HEK293 (cell line): ENCODE measurements around the gene NR3C2.

ENCODE experiments used
- BCL11A ChIP-seq: fragments of 450-650 bp; formaldehyde crosslinking; IDR thresholded peaks from 2 replicates; pipeline ENCODE4 v1.5.1; 2016; ENCODE audit warnings: low read depth, missing biosample characterization, missing genetic modification characterization
- HOXD13 ChIP-seq: sonication (generic); formaldehyde crosslinking; IDR thresholded peaks from 2 replicates; pipeline ENCODE4 v1.8.0; 2022; ENCODE audit warnings: missing genetic modification reagents, borderline replicate concordance
- IKZF3 ChIP-seq: fragments of 450-650 bp; IDR thresholded peaks from 2 replicates; pipeline ENCODE4 v1.5.0; 2018; ENCODE audit warnings: missing biosample characterization, mild to moderate bottlenecking, missing genetic modification characterization, moderate library complexity
- KLF9 ChIP-seq: fragments of 450-650 bp; formaldehyde crosslinking; IDR thresholded peaks from 2 replicates; pipeline ENCODE4 v1.5.1; 2016; ENCODE audit warnings: missing biosample characterization, missing genetic modification characterization, low read depth
- PRDM6 ChIP-seq: fragments of 450-650 bp; formaldehyde crosslinking; IDR thresholded peaks from 2 replicates; pipeline ENCODE4 v1.5.1; 2017; ENCODE audit warnings: missing biosample characterization, missing genetic modification characterization
- SP2 ChIP-seq: fragments of 450-650 bp; formaldehyde crosslinking; IDR thresholded peaks from 2 replicates; pipeline ENCODE4 v1.5.1; 2016; ENCODE audit warnings: missing biosample characterization, missing genetic modification characterization
- ZBTB7A ChIP-seq: fragments of 450-650 bp; formaldehyde crosslinking; IDR thresholded peaks from 2 replicates; pipeline ENCODE4 v1.5.1; 2016; ENCODE audit warnings: low read depth, missing biosample characterization, missing genetic modification characterization
- ZBTB8A ChIP-seq: fragments of 450-650 bp; formaldehyde crosslinking; IDR thresholded peaks from 2 replicates; pipeline ENCODE4 v1.5.1; 2016; ENCODE audit warnings: missing biosample characterization, missing genetic modification characterization
- ZIC2 ChIP-seq: fragments of 450-650 bp; formaldehyde crosslinking; IDR thresholded peaks from 2 replicates; pipeline ENCODE4 v1.5.1; 2016; ENCODE audit warnings: missing biosample characterization, missing genetic modification characterization
- ZNF146 ChIP-seq: fragments of 450-650 bp; formaldehyde crosslinking; IDR thresholded peaks from 2 replicates; pipeline ENCODE4 v1.5.1; 2016; ENCODE audit warnings: missing biosample characterization, missing genetic modification characterization
- ZNF2 ChIP-seq: fragments of 450-650 bp; formaldehyde crosslinking; IDR thresholded peaks from 2 replicates; pipeline ENCODE4 v1.5.1; 2016; ENCODE audit warnings: missing biosample characterization, missing genetic modification characterization
- ZNF202 ChIP-seq: fragments of 450-650 bp; formaldehyde crosslinking; IDR thresholded peaks from 2 replicates; pipeline ENCODE4 v1.5.1; 2016; ENCODE audit warnings: missing biosample characterization, missing genetic modification characterization, borderline replicate concordance
- ZNF211 ChIP-seq: fragments of 450-650 bp; formaldehyde crosslinking; IDR thresholded peaks from 2 replicates; pipeline ENCODE4 v1.5.1; 2016; ENCODE audit warnings: low read depth, missing biosample characterization, missing genetic modification characterization
- ZNF416 ChIP-seq: fragments of 450-650 bp; formaldehyde crosslinking; IDR thresholded peaks from 2 replicates; pipeline ENCODE4 v1.5.1; 2016; ENCODE audit warnings: missing biosample characterization, missing genetic modification characterization
- ZNF449 ChIP-seq: fragments of 450-650 bp; formaldehyde crosslinking; IDR thresholded peaks from 2 replicates; pipeline ENCODE4 v1.5.1; 2017; ENCODE audit warnings: missing biosample characterization, mild to moderate bottlenecking, missing genetic modification characterization, moderate library complexity
- ZNF560 ChIP-seq: fragments of 450-650 bp; formaldehyde crosslinking; IDR thresholded peaks from 2 replicates; pipeline ENCODE4 v1.5.1; 2017; ENCODE audit warnings: missing biosample characterization, missing genetic modification characterization, borderline replicate concordance
- ZNF571 ChIP-seq: fragments of 450-650 bp; formaldehyde crosslinking; IDR thresholded peaks from 2 replicates; pipeline ENCODE4 v1.5.0; 2017; ENCODE audit warnings: missing biosample characterization, missing genetic modification characterization
- ZNF596 ChIP-seq: fragments of 450-650 bp; IDR thresholded peaks from 2 replicates; pipeline ENCODE4 v1.5.0; 2018; ENCODE audit warnings: missing biosample characterization, mild to moderate bottlenecking, missing genetic modification characterization, moderate library complexity
- ZNF626 ChIP-seq: fragments of 450-650 bp; sonication (Bioruptor Pico); formaldehyde crosslinking; IDR thresholded peaks from 2 replicates; pipeline ENCODE4 v1.5.1; 2018; ENCODE audit warnings: missing biosample characterization, missing genetic modification characterization, inconsistent platforms
- ZNF658 ChIP-seq: fragments of 450-650 bp; formaldehyde crosslinking; IDR thresholded peaks from 2 replicates; pipeline ENCODE4; 2016; ENCODE audit warnings: missing biosample characterization, missing genetic modification characterization
- ZNF670 ChIP-seq: fragments of 450-650 bp; formaldehyde crosslinking; IDR thresholded peaks from 2 replicates; pipeline ENCODE4 v1.5.1; 2016; ENCODE audit warnings: missing biosample characterization, missing genetic modification characterization, low read depth
- ZNF707 ChIP-seq: fragments of 450-650 bp; formaldehyde crosslinking; IDR thresholded peaks from 2 replicates; pipeline ENCODE4 v1.5.1; 2016; ENCODE audit warnings: missing biosample characterization, missing genetic modification characterization
- ZNF785 ChIP-seq: fragments of 450-650 bp; formaldehyde crosslinking; IDR thresholded peaks from 2 replicates; pipeline ENCODE4 v1.5.1; 2016; ENCODE audit warnings: missing biosample characterization, missing genetic modification characterization
- ZNF830 ChIP-seq: fragments of 450-650 bp; IDR thresholded peaks from 2 replicates; pipeline ENCODE4 v1.5.0; 2018; ENCODE audit warnings: missing biosample characterization, missing genetic modification characterization, low read depth, mild to moderate bottlenecking, moderate library complexity
- ZNF837 ChIP-seq: fragments of 450-650 bp; formaldehyde crosslinking; IDR thresholded peaks from 2 replicates; pipeline ENCODE4 v1.5.1; 2016; ENCODE audit warnings: missing biosample characterization, missing genetic modification characterization
- ZNF843 ChIP-seq: fragments of 450-650 bp; formaldehyde crosslinking; IDR thresholded peaks from 2 replicates; pipeline ENCODE4 v1.5.1; 2016; ENCODE audit warnings: missing biosample characterization, missing genetic modification characterization
- ZSCAN16 ChIP-seq: fragments of 450-650 bp; formaldehyde crosslinking; IDR thresholded peaks from 2 replicates; pipeline ENCODE4 v1.5.1; 2016; ENCODE audit warnings: missing biosample characterization, missing genetic modification characterization
- ZSCAN5A ChIP-seq: fragments of 450-650 bp; formaldehyde crosslinking; IDR thresholded peaks from 2 replicates; pipeline ENCODE4 v1.5.1; 2016; ENCODE audit warnings: missing biosample characterization, missing genetic modification characterization
- TF ChIP-seq, protein P1 (sequence below): fragments of 450-650 bp; formaldehyde crosslinking; IDR thresholded peaks from 2 replicates; pipeline ENCODE4 v1.5.1; 2016; ENCODE audit warnings: missing biosample characterization, missing genetic modification characterization, borderline replicate concordance
- TF ChIP-seq, protein P2 (sequence below): fragments of 450-650 bp; formaldehyde crosslinking; IDR thresholded peaks from 2 replicates; pipeline ENCODE4 v1.5.1; 2016; ENCODE audit warnings: missing biosample characterization, missing genetic modification characterization

The NR3C2 gene

GRCh38 chr4:148261848-148262247 lies 180.4 kb downstream of the NR3C2 start (continued):
- TF ChIP-seq, protein P1, sequence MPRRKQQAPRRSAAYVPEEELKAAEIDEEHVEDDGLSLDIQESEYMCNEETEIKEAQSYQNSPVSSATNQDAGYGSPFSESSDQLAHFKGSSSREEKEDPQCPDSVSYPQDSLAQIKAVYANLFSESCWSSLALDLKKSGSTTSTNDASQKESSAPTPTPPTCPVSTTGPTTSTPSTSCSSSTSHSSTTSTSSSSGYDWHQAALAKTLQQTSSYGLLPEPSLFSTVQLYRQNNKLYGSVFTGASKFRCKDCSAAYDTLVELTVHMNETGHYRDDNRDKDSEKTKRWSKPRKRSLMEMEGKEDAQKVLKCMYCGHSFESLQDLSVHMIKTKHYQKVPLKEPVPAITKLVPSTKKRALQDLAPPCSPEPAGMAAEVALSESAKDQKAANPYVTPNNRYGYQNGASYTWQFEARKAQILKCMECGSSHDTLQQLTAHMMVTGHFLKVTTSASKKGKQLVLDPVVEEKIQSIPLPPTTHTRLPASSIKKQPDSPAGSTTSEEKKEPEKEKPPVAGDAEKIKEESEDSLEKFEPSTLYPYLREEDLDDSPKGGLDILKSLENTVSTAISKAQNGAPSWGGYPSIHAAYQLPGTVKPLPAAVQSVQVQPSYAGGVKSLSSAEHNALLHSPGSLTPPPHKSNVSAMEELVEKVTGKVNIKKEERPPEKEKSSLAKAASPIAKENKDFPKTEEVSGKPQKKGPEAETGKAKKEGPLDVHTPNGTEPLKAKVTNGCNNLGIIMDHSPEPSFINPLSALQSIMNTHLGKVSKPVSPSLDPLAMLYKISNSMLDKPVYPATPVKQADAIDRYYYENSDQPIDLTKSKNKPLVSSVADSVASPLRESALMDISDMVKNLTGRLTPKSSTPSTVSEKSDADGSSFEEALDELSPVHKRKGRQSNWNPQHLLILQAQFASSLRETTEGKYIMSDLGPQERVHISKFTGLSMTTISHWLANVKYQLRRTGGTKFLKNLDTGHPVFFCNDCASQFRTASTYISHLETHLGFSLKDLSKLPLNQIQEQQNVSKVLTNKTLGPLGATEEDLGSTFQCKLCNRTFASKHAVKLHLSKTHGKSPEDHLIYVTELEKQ (tag by site-specific recombination): peak; percentile 67; the same call in 1 of the 2 replicates
- TF ChIP-seq PRDM6 (tag by site-specific recombination): peak; percentile 98
- no peak for TF ChIP-seq ZSCAN5A (tag by site-specific recombination)
- TF ChIP-seq SP2 (tag by site-specific recombination): no peak
- no peak for TF ChIP-seq ZNF416 (tag by site-specific recombination)
- no peak for TF ChIP-seq ZNF626 (tag by site-specific recombination)
- TF ChIP-seq ZNF2: peak; percentile 85
- peak; percentile 31; the same call in 1 of the 2 replicates for TF ChIP-seq IKZF3
- TF ChIP-seq ZBTB7A (tag by site-specific recombination): no peak
- TF ChIP-seq ZNF202 (tag by site-specific recombination): no peak
- no peak for TF ChIP-seq ZNF658 (tag by site-specific recombination)
- no peak for TF ChIP-seq ZNF596 (tag by site-specific recombination)
- TF ChIP-seq ZNF837 (tag by site-specific recombination): no peak
- TF ChIP-seq ZNF830: no peak
- TF ChIP-seq ZNF785 (tag by site-specific recombination): no peak
- 0 out of 2 replicates have a peak, but pooled peaks have one; percentile 9 for TF ChIP-seq ZNF449
- TF ChIP-seq ZNF211 (tag by site-specific recombination): no peak
- 0 out of 2 replicates have a peak, but pooled peaks have one; percentile 61 for TF ChIP-seq HOXD13
- TF ChIP-seq ZNF843 (tag by site-specific recombination): peak; percentile 98
- no peak for TF ChIP-seq ZNF707
- TF ChIP-seq ZNF560 (tag by site-specific recombination): no peak
- no peak for TF ChIP-seq ZIC2 (tag by site-specific recombination)
- TF ChIP-seq, protein P2, sequence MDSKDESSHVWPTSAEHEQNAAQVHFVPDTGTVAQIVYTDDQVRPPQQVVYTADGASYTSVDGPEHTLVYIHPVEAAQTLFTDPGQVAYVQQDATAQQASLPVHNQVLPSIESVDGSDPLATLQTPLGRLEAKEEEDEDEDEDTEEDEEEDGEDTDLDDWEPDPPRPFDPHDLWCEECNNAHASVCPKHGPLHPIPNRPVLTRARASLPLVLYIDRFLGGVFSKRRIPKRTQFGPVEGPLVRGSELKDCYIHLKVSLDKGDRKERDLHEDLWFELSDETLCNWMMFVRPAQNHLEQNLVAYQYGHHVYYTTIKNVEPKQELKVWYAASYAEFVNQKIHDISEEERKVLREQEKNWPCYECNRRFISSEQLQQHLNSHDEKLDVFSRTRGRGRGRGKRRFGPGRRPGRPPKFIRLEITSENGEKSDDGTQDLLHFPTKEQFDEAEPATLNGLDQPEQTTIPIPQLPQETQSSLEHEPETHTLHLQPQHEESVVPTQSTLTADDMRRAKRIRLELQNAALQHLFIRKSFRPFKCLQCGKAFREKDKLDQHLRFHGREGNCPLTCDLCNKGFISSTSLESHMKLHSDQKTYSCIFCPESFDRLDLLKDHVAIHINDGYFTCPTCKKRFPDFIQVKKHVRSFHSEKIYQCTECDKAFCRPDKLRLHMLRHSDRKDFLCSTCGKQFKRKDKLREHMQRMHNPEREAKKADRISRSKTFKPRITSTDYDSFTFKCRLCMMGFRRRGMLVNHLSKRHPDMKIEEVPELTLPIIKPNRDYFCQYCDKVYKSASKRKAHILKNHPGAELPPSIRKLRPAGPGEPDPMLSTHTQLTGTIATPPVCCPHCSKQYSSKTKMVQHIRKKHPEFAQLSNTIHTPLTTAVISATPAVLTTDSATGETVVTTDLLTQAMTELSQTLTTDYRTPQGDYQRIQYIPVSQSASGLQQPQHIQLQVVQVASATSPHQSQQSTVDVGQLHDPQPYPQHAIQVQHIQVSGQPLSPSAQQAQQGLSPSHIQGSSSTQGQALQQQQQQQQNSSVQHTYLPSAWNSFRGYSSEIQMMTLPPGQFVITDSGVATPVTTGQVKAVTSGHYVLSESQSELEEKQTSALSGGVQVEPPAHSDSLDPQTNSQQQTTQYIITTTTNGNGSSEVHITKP (tag by site-specific recombination): no peak
- TF ChIP-seq KLF9 (tag by site-specific recombination): no peak
- TF ChIP-seq ZNF571: no peak
- TF ChIP-seq ZSCAN16 (tag by site-specific recombination): no peak
- TF ChIP-seq BCL11A: peak; percentile 47; the same call in 1 of the 2 replicates
- no peak for TF ChIP-seq ZNF670 (tag by site-specific recombination)
- no peak for TF ChIP-seq ZBTB8A (tag by site-specific recombination)
- TF ChIP-seq ZNF146 (tag by site-specific recombination): 0 out of 2 replicates have a peak, but pooled peaks have one; percentile 17
